Measurements from ENCODE around the gene FAM111A.

FAM111A gene

DNA sequence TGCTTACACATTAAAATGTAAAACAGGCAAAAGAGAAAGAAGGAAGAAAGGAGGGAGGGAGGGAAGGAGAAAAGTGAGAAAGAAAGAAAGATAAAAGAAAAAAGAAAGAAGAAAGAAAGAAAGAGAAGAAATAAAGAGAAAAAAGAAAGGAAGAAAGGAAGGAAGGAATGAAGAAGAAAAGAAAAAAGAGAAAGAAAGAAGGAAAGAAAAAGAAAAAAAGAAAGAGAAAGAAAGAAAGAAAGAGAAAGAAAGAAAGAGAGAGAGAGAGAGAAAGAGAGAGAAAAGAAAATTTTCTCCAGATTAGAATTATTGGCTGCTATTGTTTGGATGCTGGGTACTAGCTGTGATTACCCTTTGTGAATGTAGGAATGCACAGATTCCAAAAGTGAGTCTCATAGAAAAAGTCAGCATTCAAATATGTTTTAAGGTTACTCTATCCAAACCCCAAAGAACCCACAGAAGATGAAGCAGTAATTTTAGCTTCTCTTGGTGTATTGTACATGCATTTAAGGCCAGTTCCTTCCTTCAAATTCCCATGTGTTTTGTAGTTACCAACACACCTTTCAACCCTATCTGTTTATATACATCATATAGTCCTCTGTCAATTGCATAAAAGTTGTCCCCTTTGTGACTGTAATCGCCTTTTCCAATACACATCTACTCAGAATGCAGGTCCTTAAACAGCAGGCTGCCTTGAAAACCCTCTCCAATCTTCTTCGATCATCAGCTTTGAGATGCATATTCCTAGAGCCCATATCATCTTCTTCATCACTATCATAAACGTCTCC lies 789 bp upstream of the FAM111A start:
- no peak for DNase-seq (ENCODE audit: low read depth, low spot score)

DNA sequence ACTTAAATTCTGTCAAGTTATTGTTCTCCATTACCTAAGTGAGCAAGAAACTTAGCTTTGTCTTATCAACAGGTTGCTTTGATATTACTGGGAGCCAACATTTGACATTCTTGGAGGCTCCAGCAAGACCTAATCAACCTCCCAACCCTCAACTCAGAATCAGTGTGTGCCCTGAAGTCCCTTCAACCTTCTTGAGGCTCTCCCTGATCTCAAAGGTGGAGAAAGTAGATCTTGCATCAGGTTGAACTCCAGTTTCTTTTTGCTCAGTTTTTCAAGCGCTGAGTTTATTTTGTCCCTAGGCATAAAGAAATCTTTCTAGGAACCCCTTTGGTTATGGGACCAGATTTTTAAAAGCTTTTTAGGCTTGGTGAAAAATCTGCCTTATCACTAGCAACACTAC lies 1.4 kb downstream of the FAM111A start:
- DNase-seq (ENCODE audit: low read depth, low spot score) = no peak

DNA sequence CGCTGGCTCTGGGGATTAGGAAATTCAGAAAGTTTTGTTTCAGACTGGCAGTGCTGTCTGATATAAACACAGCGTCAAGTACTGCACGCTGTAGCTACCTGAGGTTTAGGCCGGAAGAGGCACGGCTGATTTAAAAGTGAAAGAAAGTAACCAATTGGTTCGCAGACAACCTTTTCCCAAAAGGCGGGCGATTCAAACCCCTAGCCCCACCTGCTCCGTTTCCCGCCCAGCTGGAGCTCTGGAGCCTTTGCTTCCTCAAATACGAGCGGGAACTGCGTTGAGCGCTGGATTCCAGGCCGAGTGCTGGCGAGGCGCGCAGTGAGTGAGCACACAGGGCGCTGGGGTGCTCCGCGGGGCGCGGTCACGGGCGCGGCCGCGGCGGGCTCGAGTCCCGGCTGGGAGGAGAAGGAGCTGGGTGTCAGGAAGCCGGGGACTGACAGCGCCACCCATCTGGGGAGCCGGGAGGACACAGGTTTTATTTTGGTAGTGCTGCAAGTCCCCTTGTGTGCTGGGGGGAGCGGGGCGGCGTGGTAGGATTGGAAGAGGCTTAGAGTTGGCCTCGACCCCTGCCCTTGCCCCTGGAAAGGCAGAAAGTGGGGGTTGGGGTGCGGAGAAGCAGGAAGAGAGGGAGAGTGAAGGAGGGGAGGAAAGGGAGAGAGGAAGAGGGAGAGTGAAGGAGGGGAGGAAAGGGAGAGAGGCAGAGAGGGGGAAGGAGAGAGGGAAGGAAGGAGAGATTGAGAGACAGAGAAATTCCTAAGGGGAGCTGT lies 2.1 kb downstream of the FAM111A start:
- DNase-seq (ENCODE audit: low read depth, low spot score) = peak; percentile 80

DNA sequence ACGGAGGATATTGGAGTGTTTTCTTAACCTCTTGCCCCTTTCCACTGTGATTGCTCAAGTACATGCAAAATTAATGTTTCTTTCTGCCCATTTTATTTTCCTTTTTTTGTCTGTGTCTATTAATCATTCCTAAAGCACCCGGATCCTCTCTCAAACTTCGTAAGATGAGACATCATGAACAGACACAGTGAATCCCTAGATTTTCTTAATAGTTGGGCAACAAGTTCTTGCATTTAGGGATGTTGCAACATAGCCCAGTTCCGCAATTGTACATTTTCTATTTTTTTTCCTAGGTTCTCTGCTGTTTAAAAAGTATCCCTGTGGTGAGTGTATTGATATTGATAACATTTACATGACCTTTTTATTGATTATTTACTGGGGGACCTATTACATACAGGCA lies 2.9 kb downstream of the FAM111A start:
- no peak for DNase-seq (ENCODE audit: low read depth, low spot score)

DNA sequence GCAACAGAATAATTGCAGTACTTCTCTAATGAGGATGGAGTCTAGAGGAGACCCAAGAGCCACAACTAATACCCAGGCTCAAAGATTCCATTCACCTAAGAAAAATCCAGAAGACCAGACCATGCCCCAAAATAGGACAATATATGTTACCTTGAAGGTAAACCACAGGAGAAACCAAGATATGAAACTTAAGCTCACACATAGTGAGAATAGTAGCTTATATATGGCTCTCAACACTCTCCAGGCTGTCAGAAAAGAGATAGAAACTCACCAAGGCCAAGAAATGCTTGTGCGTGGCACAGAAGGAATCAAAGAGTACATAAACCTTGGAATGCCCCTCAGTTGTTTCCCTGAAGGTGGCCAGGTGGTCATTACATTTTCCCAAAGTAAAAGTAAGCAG lies 9.1 kb downstream of the FAM111A start:
- DNase-seq (ENCODE audit: low read depth, low spot score) = no peak

DNA sequence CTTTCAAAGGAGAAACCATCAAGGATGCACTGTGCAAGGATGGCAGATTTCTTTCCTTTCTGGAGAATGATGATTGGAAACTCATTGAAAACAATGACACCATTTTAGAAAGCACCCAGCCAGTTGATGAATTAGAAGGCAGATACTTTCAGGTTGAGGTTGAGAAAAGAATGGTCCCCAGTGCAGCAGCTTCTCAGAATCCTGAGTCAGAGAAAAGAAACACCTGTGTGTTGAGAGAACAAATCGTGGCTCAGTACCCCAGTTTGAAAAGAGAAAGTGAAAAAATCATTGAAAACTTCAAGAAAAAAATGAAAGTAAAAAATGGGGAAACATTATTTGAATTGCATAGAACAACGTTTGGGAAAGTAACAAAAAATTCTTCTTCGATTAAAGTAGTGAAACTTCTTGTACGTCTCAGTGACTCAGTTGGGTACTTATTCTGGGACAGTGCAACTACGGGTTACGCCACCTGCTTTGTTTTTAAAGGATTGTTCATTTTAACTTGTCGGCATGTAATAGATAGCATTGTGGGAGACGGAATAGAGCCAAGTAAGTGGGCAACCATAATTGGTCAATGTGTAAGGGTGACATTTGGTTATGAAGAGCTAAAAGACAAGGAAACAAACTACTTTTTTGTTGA lies 9.8 kb downstream of the FAM111A start:
- DNase-seq (ENCODE audit: low read depth, low spot score) = no peak

DNA sequence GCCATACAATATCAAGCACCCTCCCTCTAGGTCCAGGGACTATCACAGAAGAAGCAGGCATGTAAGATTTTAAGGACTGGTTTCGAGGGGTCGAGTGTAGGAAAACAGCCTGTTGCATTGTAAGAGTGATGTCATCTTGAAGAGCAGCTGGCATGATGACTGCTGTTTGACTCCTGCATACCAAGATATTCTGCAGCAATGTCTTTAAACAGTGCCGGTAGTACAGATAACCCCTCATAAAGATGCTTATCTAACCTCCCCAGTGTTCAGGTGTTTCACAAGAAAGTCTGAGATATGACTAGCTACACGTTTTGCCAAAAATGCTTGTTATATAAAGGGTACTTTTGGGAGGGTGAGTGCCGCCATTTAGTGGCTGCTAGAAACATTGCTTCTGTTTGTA lies 12.0 kb downstream of the FAM111A start:
- no peak for DNase-seq (ENCODE audit: low read depth, low spot score)

DNA sequence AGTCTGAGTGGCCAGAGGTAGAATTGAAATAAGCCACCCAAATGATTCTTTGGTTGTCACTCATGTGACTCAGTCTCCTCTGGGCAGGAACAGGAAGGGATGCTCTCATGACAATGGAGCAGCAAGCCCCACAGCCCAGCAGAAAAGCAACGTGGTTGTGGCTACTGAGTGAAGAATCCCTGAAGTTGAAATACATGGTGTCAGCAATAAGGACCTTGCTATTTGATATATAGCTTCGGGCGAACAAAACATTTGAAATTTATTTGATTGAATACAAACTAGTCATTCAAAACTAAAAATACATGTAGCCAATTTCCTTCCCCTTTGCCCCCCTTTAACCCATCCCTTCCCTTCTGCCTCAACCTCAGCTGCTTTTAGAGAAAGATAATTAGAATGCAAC lies 14.8 kb downstream of the FAM111A start:
- DNase-seq (ENCODE audit: low read depth, low spot score) = no peak

DNA sequence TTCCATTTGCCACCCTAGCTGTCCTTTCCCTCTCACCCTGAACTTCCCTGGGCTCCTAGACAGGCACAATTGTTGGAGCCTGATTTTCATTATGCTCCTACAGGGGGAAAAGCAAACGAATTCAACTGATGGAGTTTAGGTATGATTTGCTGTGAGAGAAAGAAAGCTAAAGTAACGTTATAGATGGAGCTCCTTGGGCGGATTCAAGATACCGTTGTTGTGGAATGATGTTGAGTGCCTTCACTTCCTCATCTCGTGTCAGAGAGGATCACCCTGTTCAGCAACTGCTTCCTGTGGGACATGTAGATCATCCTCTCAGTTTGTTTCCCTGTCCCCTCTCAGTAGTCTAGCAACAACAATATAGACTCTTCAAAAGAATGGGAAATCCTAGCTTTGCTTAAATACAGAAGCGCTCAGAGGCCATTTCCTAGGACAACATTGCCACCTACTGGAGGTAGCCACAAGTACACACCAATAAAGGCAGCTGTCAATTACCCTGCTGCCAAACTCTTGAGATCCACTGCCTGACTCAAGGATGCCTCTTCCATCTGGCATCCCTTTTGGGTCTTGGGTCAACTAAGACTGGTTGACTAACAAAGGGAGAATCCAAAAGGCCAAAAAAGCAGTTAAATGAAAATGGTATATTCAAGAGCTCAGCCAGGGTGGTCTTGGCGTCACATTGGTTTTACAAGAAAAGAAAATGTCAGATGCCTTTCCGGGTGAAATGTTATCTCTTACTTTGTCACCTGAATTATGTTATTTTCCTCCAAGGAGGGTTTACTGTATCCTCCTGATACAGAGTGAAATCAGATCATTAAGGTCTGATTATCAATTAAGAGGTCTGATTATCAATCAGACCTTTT lies 15.8 kb downstream of the FAM111A start:
- DNase-seq (ENCODE audit: low read depth, low spot score) = no peak

DNA sequence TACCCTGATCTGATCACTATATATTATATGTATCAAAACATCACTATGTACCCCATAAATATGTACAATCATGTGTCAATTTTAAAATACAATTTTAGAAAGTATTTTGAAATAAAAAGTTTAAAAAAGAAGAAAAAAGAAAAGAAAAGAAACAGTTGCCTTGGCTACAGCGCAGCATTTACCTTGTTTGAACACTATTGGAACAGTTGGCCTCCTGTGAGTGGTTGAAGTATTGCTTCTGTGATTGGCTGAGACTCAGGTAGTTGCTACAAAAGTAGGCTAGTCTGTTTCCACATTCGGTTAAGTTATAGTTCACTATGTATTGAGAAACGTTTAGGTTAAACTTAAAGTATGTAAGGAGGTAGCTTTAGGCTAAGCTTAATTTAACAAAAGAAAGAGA lies 21.4 kb downstream of the FAM111A start:
- DNase-seq (ENCODE audit: low read depth, low spot score) = no peak

DNA sequence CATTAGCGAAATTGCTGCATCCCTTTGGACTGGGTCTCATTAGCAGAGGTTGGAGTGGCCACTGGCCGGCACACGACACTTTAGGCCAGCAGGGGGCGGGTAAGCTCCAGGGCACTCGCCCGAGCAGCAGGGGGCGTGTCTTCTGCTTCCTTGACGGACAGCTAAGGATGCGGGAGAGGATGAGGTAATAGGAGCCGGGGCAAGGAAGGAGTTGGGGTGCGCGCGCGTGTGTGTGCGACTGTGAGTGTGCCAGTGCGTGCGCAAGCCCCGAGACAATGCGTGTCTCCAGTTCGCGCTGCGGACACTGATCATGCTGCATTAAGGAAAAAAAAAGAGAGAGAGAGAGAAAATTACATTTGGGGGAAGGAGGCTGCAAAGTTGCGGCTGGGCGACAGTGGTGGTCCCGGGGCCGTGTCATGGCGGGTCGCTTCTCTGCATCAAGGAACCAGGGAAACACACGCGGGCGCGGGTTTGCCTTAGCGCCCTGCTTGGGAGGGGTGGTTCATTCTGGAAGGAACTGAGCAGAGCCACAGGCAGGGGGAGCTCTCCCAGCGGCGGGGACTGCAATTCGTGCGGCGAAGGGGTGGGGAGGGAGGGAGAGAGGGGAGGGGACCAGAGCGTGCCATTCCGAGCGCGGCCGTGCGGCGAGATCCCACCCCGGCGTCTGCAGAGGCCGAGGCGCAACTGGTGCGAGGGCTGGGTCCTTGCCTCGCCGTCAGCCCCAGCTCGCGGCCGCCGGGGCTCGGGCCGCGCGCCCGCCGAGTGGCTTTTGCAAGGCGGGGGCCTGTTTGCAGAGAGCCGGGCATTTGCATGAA lies 29.1 kb downstream of the FAM111A start, which contains the start of gene DTX4:
DTX4 (plus strand) TSS at position 625 of the 815 bp plus-strand sequence. CDS start 464 bp downstream, outside the sequence.
- peak; percentile 68 for DNase-seq (ENCODE audit: low read depth, low spot score)

DNA sequence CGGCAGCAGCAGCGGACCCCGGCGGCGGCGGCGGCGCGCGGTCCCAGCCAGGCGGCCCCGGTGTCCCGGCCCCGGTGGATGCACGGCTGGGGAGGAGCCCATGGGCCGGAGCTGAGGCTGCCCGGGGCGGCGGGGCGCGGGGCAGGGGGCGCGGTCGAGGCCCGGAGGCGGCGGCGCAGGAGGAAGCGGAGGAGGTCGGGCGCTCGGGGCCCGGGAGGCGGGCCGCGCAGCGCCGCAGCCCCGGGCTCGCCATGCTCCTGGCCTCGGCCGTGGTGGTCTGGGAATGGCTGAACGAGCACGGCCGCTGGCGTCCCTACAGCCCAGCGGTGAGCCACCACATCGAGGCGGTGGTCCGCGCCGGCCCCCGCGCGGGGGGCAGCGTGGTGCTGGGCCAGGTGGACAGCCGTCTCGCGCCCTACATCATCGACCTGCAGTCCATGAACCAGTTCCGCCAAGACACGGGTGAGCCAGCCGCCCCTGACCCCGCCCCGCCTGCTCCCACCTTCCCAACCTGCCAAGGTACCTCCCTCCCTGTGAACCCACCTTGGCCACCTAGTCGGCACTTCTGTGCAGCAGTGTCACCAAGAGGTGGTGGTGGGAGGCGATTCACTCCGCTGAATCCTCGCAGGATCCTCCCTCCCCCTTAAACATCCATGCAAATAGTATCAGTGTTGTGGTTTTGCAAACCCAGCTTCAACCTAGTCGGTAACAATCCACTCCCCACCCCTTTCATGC lies 29.9 kb downstream of the FAM111A start:
- DNase-seq (ENCODE audit: low read depth, low spot score) = no peak

DNA sequence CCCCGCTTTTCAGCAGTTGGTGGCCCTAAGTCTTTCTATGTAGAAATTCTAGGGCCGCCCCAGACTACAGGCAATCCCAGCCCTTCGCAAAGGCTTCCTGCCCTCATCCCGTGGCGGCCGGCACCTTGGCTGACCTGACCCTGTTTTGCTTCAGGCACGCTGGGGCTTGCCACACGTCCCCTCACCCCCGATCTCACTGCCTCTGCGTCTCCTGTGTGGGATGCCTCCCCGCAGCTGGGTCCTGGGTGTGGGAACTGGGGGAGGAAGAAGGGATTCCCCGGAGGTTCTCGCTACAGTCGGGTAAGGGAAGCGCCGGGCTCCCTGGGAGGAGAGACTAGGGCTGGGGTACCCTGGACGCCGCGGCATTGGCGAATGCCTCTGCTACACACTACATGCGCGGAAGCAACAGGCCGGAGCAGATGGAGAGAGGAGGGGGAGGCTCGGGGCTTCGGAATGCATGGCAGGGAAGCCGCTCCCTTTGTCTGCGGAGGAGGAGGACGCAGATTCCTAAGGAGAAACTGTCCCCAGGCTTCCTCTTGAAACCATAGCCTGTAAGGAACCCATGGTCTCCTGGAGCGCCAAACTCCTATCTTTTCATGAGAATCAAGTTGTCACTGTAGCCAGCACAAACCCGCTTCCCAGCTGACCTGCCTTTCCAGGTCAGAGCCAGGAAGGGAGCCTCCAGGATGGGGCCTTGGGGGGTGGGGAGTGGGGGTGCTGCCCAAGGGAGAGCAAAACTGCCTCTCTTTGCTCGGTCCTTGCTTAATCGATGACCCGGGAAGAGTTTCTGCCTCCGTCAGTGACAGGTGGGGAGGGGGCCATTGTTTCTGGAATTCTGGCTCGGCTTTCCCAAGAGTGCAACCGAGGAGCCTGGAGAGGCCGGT lies 30.7 kb downstream of the FAM111A start:
- DNase-seq (ENCODE audit: low read depth, low spot score) = no peak

DNA sequence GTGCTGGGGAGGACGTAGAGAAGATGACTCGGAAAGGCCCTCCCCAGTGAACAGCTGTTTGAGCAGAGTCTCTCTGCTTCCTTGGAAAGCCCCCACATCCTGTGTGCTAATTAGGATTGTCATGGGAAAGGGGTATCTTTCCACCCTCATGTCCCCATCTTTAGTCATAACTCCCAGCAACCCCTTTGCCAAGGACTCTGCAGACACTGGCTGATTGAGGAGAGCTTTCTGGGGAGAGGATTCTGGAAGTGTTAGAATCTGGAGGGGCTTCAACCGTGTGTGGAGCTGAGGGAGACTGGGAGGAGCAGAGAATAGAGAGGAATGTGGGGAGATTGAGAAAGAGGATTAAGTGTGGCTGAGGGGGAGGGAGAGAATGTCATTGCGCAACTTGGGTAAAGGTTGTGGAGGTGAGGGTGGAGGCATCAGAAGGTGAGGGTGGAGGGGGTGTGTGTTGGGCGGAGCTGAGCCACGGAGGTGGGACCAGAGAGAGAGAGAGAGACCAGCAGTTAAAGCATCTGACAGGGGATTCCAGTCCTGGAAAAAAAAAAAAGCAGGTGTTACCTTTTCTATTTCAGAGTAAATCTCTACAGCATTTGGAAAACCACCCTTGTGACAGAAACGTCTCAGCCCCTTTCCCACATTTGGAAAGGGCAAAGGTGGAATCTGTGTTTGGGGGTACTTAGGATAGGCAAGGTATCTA lies 31.5 kb downstream of the FAM111A start:
- DNase-seq (ENCODE audit: low read depth, low spot score) = no peak

DNA sequence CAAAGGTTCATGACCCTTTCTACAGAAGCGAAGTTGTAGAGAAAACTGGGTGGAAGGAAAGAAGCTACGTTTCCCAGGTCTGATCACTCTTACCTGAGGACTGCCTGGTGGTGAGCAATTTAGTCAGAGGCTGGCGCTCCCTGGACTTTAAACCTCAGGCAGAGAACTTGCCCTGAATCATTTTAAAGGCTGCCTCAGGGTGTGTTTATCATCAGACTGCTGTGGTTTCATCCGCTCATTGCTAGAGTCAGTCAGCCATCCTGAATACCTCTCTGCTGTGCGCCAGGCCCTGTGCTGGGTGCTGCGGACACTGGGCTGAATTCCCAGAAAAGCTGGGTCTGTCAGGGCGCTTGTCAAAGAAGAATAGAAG lies 32.0 kb downstream of the FAM111A start:
- no peak for DNase-seq (ENCODE audit: low read depth, low spot score)

DNA sequence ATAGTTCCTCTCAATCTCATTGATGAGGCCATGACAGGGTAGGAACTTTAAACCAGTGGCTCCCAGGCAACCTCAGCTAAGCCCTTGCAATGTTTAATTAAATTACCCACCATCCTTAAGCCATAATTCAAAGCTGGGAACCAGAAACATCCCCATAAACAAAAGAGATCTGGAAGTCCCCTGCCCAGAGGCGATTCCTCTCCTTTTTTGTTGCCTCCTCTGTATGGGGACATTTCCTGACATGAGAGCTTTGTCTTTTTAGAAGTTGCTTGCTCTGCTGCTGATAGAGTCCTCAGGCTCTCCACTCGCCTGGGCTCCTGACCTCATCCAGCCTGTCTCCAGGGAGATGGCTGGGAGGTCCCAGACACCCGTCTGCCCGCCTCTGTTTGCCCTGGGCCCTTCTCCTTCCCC lies 32.4 kb downstream of the FAM111A start:
- no peak for DNase-seq (ENCODE audit: low read depth, low spot score)

DNA sequence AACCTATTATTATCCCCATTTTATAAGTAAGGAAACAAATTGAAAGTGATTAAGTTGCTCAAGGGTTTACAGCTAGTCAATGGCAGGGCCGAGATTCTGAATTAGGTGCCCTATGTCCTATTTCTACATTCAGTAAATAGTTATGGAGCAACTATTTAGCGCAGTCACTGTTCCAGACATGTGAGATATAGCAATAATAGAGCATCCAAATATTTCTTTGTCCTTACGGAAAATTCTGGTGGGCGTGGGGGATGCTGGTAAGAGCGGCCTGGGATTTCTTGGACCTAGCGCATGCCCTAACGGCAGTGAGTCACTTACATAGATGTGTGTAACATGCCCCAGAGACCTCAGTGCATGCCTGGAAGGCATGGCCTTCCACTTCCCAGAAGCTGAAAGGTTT lies 33.7 kb downstream of the FAM111A start:
- DNase-seq (ENCODE audit: low read depth, low spot score) = no peak

DNA sequence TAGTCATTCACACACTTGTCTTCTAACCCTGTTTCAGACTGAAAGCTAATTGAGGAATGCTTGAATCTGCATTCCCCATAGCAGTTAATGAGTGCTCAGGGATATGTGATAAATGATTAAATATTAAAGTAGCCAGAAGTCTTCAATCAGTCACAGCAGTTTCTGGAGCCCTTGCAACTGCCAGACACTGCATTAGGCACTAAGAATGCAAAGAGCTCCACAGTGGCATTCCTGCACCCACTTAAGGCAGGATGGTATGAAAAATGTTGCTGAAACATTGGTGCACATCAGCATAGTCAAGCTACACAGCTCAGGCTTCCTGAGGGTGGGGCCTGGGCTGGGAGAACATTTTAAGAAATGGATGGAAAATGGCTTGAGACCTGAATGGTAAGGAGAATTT lies 35.7 kb downstream of the FAM111A start:
- DNase-seq (ENCODE audit: low read depth, low spot score) = no peak
